H9 (cell line): ENCODE results near the gene OGFR. TPM values are rescaled to one million over a fixed set of nuclear protein-coding genes. Genes with fewer than 3 reads are reported as not detected.

ENCODE experiments used
- DNase-seq: peaks from one replicate; pipeline ENCODE4 v3.0.0-alpha.2; 2017
- H2AFZ ChIP-seq: one replicate; pipeline ENCODE4 v1.6.1; 2013; ENCODE audit warnings: mild to moderate bottlenecking, low read length, control low read depth, moderate library complexity
- H2AK5ac ChIP-seq: 2 replicates; pipeline ENCODE4 v1.6.1; 2013; ENCODE audit warnings: low read length, control low read depth, mixed read lengths; ENCODE audit not compliant: insufficient read length
- H2BK120ac ChIP-seq: one replicate; pipeline ENCODE4 v1.6.1; 2013; ENCODE audit warnings: low read depth, mild to moderate bottlenecking, low read length, control low read depth, inconsistent platforms; ENCODE audit not compliant: poor library complexity, severe bottlenecking
- H2BK12ac ChIP-seq: 2 replicates; pipeline ENCODE4 v1.6.1; 2013; ENCODE audit warnings: low read length, control low read depth, mixed read lengths, low read depth; ENCODE audit not compliant: insufficient read length
- H2BK15ac ChIP-seq: 2 replicates; pipeline ENCODE4 v1.6.1; 2013; ENCODE audit warnings: low read depth, low read length, control low read depth
- H2BK20ac ChIP-seq: one replicate; pipeline ENCODE4 v1.6.1; 2013; ENCODE audit warnings: low read depth, mild to moderate bottlenecking, low read length, control low read depth, inconsistent platforms; ENCODE audit not compliant: poor library complexity, severe bottlenecking
- H2BK5ac ChIP-seq: 2 replicates; pipeline ENCODE4 v1.6.1; 2013; ENCODE audit warnings: low read length, control low read depth, mixed read lengths; ENCODE audit not compliant: insufficient read length
- H3K14ac ChIP-seq: 2 replicates; pipeline ENCODE4 v1.6.1; 2013; ENCODE audit warnings: low read length, control low read depth; ENCODE audit not compliant: insufficient read depth
- H3K18ac ChIP-seq: 2 replicates; pipeline ENCODE4 v1.6.1; 2013; ENCODE audit warnings: low read depth, mild to moderate bottlenecking, mixed read lengths, low read length, control low read depth; ENCODE audit not compliant: insufficient read length
- H3K23ac ChIP-seq: 2 replicates; pipeline ENCODE4 v1.6.1; 2013; ENCODE audit warnings: low read length, control low read depth, mixed read lengths, low read depth; ENCODE audit not compliant: insufficient read length
- H3K23me2 ChIP-seq: 2 replicates; pipeline ENCODE4 v1.6.1; 2013; ENCODE audit warnings: low read depth, mild to moderate bottlenecking, mixed read lengths, low read length, control low read depth; ENCODE audit not compliant: insufficient read length, poor library complexity, severe bottlenecking
- H3K27ac ChIP-seq: 2 replicates; pipeline ENCODE4 v1.5.1; 2013; ENCODE audit warnings: low read length, control low read depth, mixed read lengths, low read depth; ENCODE audit not compliant: insufficient read length
- H3K27me3 ChIP-seq: 2 replicates; pipeline ENCODE4 v1.6.1; 2013; ENCODE audit warnings: low read length, control low read depth, inconsistent platforms; ENCODE audit not compliant: insufficient read depth
- H3K4ac ChIP-seq: 2 replicates; pipeline ENCODE4 v1.6.1; 2013; ENCODE audit warnings: low read depth, mild to moderate bottlenecking, control low read depth, inconsistent platforms, low read length, moderate library complexity
- H3K4me1 ChIP-seq: 2 replicates; pipeline ENCODE4 v1.6.1; 2013; ENCODE audit warnings: low read length, control low read depth, inconsistent platforms; ENCODE audit not compliant: insufficient read depth
- H3K4me2 ChIP-seq: 2 replicates; pipeline ENCODE4 v1.6.1; 2013; ENCODE audit warnings: low read length, control low read depth, mixed read lengths; ENCODE audit not compliant: insufficient read length, insufficient read depth
- H3K56ac ChIP-seq: 2 replicates; pipeline ENCODE4 v1.6.1; 2013; ENCODE audit warnings: low read depth, mild to moderate bottlenecking, mixed read lengths, low read length, control low read depth; ENCODE audit not compliant: insufficient read length
- H3K79me1 ChIP-seq: 2 replicates; pipeline ENCODE4 v1.6.1; 2013; ENCODE audit warnings: low read depth, mild to moderate bottlenecking, moderate library complexity, low read length, control low read depth, inconsistent platforms; ENCODE audit not compliant: insufficient read depth, poor library complexity, severe bottlenecking
- H3K79me2 ChIP-seq: 2 replicates; pipeline ENCODE4 v1.6.1; 2013; ENCODE audit warnings: low read length, control low read depth, inconsistent platforms; ENCODE audit not compliant: insufficient read depth
- H3K9ac ChIP-seq: 2 replicates; pipeline ENCODE4 v1.6.1; 2013; ENCODE audit warnings: low read length, control low read depth, mixed read lengths; ENCODE audit not compliant: insufficient read length; ENCODE audit errors: extremely low read depth
- H3K9me3 ChIP-seq: one replicate; pipeline ENCODE4 v1.6.1; 2013; ENCODE audit warnings: low read depth, low read length, inconsistent platforms; ENCODE audit not compliant: control insufficient read depth
- H3T11ph ChIP-seq: one replicate; pipeline ENCODE4 v1.6.1; 2013; ENCODE audit warnings: mild to moderate bottlenecking, low read length, control low read depth, inconsistent platforms
- H4K20me1 ChIP-seq: one replicate; pipeline ENCODE4 v1.6.1; 2013; ENCODE audit not compliant: control insufficient read depth, insufficient read length, insufficient read depth
- H4K5ac ChIP-seq: 2 replicates; pipeline ENCODE4 v1.6.1; 2013; ENCODE audit warnings: low read depth, mild to moderate bottlenecking, mixed read lengths, low read length, control low read depth; ENCODE audit not compliant: insufficient read length
- H4K8ac ChIP-seq: replicated peaks from 2 replicates; pipeline ENCODE4 v1.6.1; 2013; ENCODE audit warnings: low read length, control low read depth, mixed read lengths, low read depth; ENCODE audit not compliant: insufficient read length
- H4K91ac ChIP-seq: 2 replicates; pipeline ENCODE4 v1.6.1; 2013; ENCODE audit warnings: low read depth, mild to moderate bottlenecking, moderate library complexity, mixed read lengths, low read length, control low read depth; ENCODE audit not compliant: insufficient read length
- H3K27ac Mint-ChIP-seq, 3 experiments: 2 replicates in 2 of 3; 3 replicates in 1 of 3; pipeline ENCODE4 v1.8.0; 2020 to 2021; ENCODE audit warnings: mixed read lengths in 3 of 3, mild to moderate bottlenecking in 1 of 3, moderate library complexity in 1 of 3
- H3K27me3 Mint-ChIP-seq: 2 replicates; pipeline ENCODE4 v1.8.0; 2021; ENCODE audit warnings: low read depth, mild to moderate bottlenecking, moderate library complexity, mixed read lengths
- H3K36me3 Mint-ChIP-seq, 3 experiments: 2 replicates in 2 of 3; 3 replicates in 1 of 3; pipeline ENCODE4 v1.8.0; 2020 to 2021; ENCODE audit warnings: low read depth in 3 of 3, mixed read lengths in 3 of 3; ENCODE audit not compliant: insufficient read depth in 1 of 3
- H3K4me1 Mint-ChIP-seq, 2 experiments: 2 replicates each; pipeline ENCODE4 v1.8.0; 2020; ENCODE audit warnings: mixed read lengths in 2 of 2
- H3K4me3 Mint-ChIP-seq, 2 experiments: 2 replicates in 1 of 2; 3 replicates in 1 of 2; pipeline ENCODE4 v1.8.0; 2020 to 2021; ENCODE audit warnings: mild to moderate bottlenecking in 2 of 2, mixed read lengths in 2 of 2, moderate library complexity in 1 of 2
- H3K9me3 Mint-ChIP-seq, 2 experiments: 2 replicates in 1 of 2; 3 replicates in 1 of 2; pipeline ENCODE4 v1.8.0; 2020; ENCODE audit warnings: mild to moderate bottlenecking in 2 of 2, mixed read lengths in 2 of 2, moderate library complexity in 1 of 2
- CTCF ChIP-seq: fragments of 200-600 bp; sonication (generic); conservative IDR thresholded peaks from 3 replicates; pipeline ENCODE4 v1.8.0; 2021; ENCODE audit warnings: antibody characterized with exemption, mild to moderate bottlenecking
- WGBS: extraction: QIAGEN DNeasy Blood & Tissue Kit; methylation state at CpG from one replicate; pipeline ENCODE4 v1.1.7; 2013; ENCODE audit warnings: missing lambda C conversion rate, low lambda C conversion rate, mixed read lengths; ENCODE audit not compliant: insufficient read length; ENCODE audit errors: extremely low coverage; 5-methylcytosine and 5-hydroxymethylcytosine counted together
- total RNA-seq: library from RNA; stranded (reverse); gene quantifications from 2 replicates; pipeline ENCODE4 v1.2.1, GENCODE V29; 2021

Gene OGFR
- total RNA-seq, 1 experiment from 2014 or later: 33.1 TPM

- Histone ChIP-seq H2AK5ac (no peak overlapping the region), H2AFZ (no peak overlapping the region), H3K4ac (no peak overlapping the region), H2BK5ac (no peak overlapping the region), H3K27ac (no peak overlapping the region), H3K18ac (no peak overlapping the region), H3K23me2 (no peaks in the 10 kb centered on the region), H4K20me1 (no peaks in the 10 kb centered on the region), H2BK12ac (no peak overlapping the region), H3K23ac (no peak overlapping the region), H3K4me2 (no peak overlapping the region), H3T11ph (no peak overlapping the region), H3K56ac (no peak overlapping the region), H4K8ac (no peak overlapping the region), H4K91ac (no peak overlapping the region), H3K14ac (no peak overlapping the region), H4K5ac (no peak overlapping the region), H3K79me1 (no peaks in the 10 kb centered on the region), H3K9ac (no peak overlapping the region), H3K4me1 (0 out of 2 replicates have a peak, but pooled peaks cover 3% of the 10 kb centered on the region), H3K27me3 (no peaks in the 10 kb centered on the region), H2BK20ac (no peak overlapping the region), H2BK15ac (no peak overlapping the region), H2BK120ac (no peak overlapping the region), H3K79me2 (no peaks in the 10 kb centered on the region), H3K9me3 (no peaks in the 10 kb centered on the region)
- H3K27ac Mint-ChIP-seq: no peak overlapping the region
- H3K9me3 Mint-ChIP-seq: no peaks in the 10 kb centered on the region; a peak in 2 of 5 replicates
- H3K4me3 Mint-ChIP-seq: no peak overlapping the region
- no peak for DNase-seq
- peaks cover 24% of the 10 kb centered on the region for H3K27me3 Mint-ChIP-seq
- peaks cover 2 to 18% of the 10 kb centered on the region in 2 experiments; a peak in 2 of 4 replicates for H3K4me1 Mint-ChIP-seq
- TF ChIP-seq CTCF: no peak
- H3K36me3 Mint-ChIP-seq: no peaks in the 10 kb centered on the region
- no CpG with 5 or more reads among the region's 1 CpG for WGBS
Observed at GRCh38 chr20:62754991-62755356, 49.7 kb upstream of the OGFR start.
